GM23338 (cell line): Measurements from ENCODE around the gene TMBIM1.

Experiments used
- CREB1 ChIP-seq: fragments of 250-450 bp; sonication (Bioruptor Pico); IDR thresholded peaks from 2 replicates; pipeline ENCODE4 v1.5.0; 2020; ENCODE audit warnings: low read depth, mild to moderate bottlenecking, moderate library complexity
- EZH2 ChIP-seq: fragments of 200-600 bp; sonication (generic); IDR thresholded peaks from one replicate; pipeline ENCODE4 v1.8.0; 2017; ENCODE audit warnings: antibody characterized with exemption, mild to moderate bottlenecking, low read depth; ENCODE audit not compliant: unreplicated experiment
- EZH2phosphoT487 ChIP-seq: fragments of 200-600 bp; sonication (generic); IDR thresholded peaks from one replicate; pipeline ENCODE4 v1.8.1; 2018; ENCODE audit warnings: antibody characterized with exemption; ENCODE audit not compliant: unreplicated experiment
- JUNB ChIP-seq: IDR thresholded peaks from one replicate; pipeline ENCODE4 v1.6.1; 2016; ENCODE audit warnings: antibody characterized with exemption; ENCODE audit not compliant: unreplicated experiment
- NANOG ChIP-seq: IDR thresholded peaks from 2 replicates; pipeline ENCODE4 v1.6.1; 2016; ENCODE audit warnings: antibody characterized with exemption, borderline replicate concordance
- POLR2AphosphoS5 ChIP-seq: IDR thresholded peaks from 2 replicates; pipeline ENCODE4 v1.6.1; 2016; ENCODE audit warnings: antibody characterized with exemption, low read depth
- TF ChIP-seq, protein P1 (sequence below), 2 experiments: fragments of 200-600 bp in 1 of 2; sonication (generic) in 1 of 2; conservative IDR thresholded peaks; 2 replicates each; pipeline versions ENCODE4 v1.5.1 to v1.6.1; 2016 to 2017; ENCODE audit warnings: antibody characterized with exemption in 2 of 2, low read depth in 2 of 2, mild to moderate bottlenecking in 2 of 2, moderate library complexity in 1 of 2
- TF ChIP-seq, protein P2 (sequence below): IDR thresholded peaks from one replicate; pipeline ENCODE4 v1.6.1; 2018; ENCODE audit warnings: antibody characterized with exemption; ENCODE audit not compliant: unreplicated experiment

DNA sequence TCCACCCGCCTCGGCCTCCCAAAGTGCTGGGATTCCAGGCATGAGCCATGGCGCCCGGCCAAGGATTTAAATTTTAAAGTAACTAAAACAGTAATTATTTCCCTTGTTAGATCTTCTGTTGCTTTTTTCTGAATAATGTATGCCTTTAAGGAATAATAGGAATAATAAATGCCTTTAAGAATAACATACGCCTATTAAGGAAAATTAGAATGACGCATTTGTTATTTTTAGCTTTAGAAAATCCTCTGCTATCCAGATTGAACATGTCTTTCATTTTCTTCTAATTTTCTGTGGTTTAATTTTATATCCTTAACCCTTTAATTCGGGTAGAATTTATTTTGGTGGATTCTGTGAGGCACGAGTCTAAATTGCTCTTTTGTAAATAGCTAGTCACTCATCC is 23.1 kb upstream of the TMBIM1 start:
- TF ChIP-seq, protein P1, sequence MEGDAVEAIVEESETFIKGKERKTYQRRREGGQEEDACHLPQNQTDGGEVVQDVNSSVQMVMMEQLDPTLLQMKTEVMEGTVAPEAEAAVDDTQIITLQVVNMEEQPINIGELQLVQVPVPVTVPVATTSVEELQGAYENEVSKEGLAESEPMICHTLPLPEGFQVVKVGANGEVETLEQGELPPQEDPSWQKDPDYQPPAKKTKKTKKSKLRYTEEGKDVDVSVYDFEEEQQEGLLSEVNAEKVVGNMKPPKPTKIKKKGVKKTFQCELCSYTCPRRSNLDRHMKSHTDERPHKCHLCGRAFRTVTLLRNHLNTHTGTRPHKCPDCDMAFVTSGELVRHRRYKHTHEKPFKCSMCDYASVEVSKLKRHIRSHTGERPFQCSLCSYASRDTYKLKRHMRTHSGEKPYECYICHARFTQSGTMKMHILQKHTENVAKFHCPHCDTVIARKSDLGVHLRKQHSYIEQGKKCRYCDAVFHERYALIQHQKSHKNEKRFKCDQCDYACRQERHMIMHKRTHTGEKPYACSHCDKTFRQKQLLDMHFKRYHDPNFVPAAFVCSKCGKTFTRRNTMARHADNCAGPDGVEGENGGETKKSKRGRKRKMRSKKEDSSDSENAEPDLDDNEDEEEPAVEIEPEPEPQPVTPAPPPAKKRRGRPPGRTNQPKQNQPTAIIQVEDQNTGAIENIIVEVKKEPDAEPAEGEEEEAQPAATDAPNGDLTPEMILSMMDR (conservative IDR thresholded peaks at IDR 0.05; ENCODE audit: low read depth in 2 of 2) = no peak
- TF ChIP-seq EZH2phosphoT487 (no peak), POLR2AphosphoS5 (no peak), JUNB (no peak), EZH2 (no peak), NANOG (no peak), CREB1 (CRISPR knock-in tag) (no peak)
- TF ChIP-seq, protein P2, sequence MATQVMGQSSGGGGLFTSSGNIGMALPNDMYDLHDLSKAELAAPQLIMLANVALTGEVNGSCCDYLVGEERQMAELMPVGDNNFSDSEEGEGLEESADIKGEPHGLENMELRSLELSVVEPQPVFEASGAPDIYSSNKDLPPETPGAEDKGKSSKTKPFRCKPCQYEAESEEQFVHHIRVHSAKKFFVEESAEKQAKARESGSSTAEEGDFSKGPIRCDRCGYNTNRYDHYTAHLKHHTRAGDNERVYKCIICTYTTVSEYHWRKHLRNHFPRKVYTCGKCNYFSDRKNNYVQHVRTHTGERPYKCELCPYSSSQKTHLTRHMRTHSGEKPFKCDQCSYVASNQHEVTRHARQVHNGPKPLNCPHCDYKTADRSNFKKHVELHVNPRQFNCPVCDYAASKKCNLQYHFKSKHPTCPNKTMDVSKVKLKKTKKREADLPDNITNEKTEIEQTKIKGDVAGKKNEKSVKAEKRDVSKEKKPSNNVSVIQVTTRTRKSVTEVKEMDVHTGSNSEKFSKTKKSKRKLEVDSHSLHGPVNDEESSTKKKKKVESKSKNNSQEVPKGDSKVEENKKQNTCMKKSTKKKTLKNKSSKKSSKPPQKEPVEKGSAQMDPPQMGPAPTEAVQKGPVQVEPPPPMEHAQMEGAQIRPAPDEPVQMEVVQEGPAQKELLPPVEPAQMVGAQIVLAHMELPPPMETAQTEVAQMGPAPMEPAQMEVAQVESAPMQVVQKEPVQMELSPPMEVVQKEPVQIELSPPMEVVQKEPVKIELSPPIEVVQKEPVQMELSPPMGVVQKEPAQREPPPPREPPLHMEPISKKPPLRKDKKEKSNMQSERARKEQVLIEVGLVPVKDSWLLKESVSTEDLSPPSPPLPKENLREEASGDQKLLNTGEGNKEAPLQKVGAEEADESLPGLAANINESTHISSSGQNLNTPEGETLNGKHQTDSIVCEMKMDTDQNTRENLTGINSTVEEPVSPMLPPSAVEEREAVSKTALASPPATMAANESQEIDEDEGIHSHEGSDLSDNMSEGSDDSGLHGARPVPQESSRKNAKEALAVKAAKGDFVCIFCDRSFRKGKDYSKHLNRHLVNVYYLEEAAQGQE = no peak
